CD4-positive, alpha-beta T cell treated with Interferon gamma for 1 hour (primary cell): ENCODE data around the gene STX19.
A peak's percentile ranks its signal among the peaks of the same experiment; 100 is the strongest.
"Not testable (repeated sequence)": the region's sequence is repeated elsewhere in the genome, so short reads cannot be mapped to it uniquely, and the experiment has no call there.

Source experiments
- DNase-seq: peaks from one replicate; pipeline ENCODE4 v3.0.0-alpha.2; 2020

The STX19 gene

DNA sequence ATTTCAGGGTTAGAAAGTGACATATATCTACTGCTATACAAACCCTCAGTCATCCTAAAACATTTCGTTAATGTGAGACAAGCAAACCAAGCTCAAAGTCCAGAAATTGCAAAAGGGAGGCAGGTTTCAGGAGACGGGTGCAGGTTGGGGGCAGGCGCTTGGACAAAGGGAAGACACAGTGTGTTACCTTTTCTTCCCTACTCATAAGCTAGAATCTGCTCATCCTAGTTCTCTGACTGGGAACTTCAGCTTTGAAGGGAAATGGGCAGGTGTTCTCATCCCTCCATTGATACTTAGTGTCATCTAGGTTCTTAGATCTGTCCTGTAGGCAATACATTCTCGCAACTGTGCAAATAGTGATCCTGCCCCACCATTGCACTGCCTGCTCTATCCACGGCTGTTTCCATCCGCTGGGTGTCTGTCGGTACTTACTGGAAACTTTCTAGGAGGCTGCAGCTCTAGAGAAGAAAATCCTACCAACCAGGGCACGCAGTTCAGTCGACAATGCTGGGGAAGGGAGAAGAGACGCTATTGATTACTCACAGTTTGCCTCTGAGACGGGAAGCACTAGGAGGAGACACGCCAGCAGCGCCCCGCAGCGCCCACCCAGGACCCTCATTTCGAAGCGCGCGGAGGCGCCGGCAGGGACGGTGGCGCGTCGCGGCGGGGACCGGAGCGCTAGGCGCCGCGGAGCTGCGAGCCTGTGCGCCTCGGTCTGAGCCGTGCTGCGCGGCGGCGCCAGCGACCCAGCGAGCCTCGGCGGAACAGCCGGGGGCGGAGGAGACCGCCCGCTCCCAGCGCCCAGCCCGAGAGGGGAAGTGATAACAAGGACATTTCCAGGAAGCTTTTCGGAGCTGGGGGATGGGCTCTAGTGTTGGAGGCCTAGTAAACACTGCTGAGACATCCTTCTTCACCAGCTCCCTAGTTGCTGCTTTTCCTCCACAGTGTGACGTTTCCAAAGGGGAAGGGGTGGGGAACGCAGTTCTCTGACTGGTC is 55.0 kb downstream of the STX19 start, which contains the start of gene PROS1:
Gene PROS1 (minus strand): TSS at position 766 of the 996 bp plus-strand sequence. CDS start 147 bp downstream, at position 619.
- peak; percentile 46 for DNase-seq

GRCh38 chr3:93969997-93970396 is 58.4 kb downstream of the STX19 start:
- no peak for DNase-seq

DNA sequence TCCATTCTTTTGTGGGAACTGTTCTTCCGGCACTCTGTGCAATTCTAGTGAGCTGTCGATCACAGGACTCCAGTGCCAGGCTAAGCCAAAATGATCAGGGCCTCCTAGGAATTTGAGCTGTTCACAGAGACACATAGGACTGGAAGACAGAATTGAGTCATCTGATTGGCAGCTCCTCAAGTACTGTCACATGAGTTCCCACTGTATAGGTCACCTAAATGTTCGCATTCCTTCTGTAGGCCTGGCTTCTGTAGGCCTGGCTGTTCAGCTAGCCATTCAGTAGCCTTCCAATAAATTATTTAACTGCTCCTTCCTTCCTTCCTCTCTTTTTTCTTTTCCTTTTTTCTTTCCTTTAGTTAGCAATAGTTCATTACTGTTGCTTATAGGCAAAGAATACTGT is 59.0 kb downstream of the STX19 start:
- DNase-seq, result no peak

DNA sequence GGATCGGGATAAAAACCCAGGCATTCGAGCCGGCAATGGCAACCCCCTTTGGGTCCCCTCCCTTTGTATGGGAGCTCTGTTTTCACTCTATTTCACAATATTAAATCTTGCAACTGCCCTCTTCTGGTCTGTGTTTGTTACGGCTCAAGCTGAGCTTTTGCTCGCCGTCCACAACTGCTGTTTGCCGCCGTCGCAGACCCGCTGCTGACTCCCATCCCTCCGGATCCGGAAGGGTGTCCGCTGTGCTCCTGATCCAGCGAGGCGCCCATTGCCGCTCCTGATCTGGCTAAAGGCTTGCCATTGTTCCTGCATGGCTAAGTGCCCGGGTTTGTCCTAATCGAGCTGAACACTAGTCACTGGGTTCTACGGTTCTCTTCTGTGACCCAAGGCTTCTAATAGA is 63.3 kb downstream of the STX19 start:
- not testable (repeated sequence) for DNase-seq
